ENCODE measurements around the gene SPTSSB.

GRCh38 chr3:161310649-161311423, 60.5 kb downstream of the SPTSSB start:
- TF ChIP-seq GATA2 (IDR thresholded peaks at IDR 0.05; ENCODE audit: low read depth, low read length) (no peak), GATA3 (IDR thresholded peaks at IDR 0.05; ENCODE audit: low read depth, low read length) (no peak)
